GM13977 (cell line): ENCODE results near the gene ZC3H7A.
A peak's percentile ranks its signal among the peaks of the same experiment; 100 is the strongest.

ENCODE experiments used
- DNase-seq: peaks from one replicate; pipeline ENCODE4 v3.0.0; 2012; ENCODE audit warnings: low spot score
- in situ Hi-C: fragments of 300-500 bp; cut with MboI; formaldehyde crosslinking; loops from one replicate; pipeline ENCODE4 v1.12.0; 2022; ENCODE audit warnings: low sequenced_read_pairs, low pct_unique_long_range_greater_than_20kb, mixed read lengths, inconsistent platforms; ENCODE audit not compliant: unreplicated experiment
- TF ChIP-seq, protein P1 (sequence below): IDR thresholded peaks from 2 replicates; pipeline ENCODE4 v1.5.1; 2012; ENCODE audit warnings: mild to moderate bottlenecking, control low read depth; ENCODE audit not compliant: insufficient read depth; ENCODE audit errors: extremely low read depth, missing control alignments

The ZC3H7A gene

DNA sequence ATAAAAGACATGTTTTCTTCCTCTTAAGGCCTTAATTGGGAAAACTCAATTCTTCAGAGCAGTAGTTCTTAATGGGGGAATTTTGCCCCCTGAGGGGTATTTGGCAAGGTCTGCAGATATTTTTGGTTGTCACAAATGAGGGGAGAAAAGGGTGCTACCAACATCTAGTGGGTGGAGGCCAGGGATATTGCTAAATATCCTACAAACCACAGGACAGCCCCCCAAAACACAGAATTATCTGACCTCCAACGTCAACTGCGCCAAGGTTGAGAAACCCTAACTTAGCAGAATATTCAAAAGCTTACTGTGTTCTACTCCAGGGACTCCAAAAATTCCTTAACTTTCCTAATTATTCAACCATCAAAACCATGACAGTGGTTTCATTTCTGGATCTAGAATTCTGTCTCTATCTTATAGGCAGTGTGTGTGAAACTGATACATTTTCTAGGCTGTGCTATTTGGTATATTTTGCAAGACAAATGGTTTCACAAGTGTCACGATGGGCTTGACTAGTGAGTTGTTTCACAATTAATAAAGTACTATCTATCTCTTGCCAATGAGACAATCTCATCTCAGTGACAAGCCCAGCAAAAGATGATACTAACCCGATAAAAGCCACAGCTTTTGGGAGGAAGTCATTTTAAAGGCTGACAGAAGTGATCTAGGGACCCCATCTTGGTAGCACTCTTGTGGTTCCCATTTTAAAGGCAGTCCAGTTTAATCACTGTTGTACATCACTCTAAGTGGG lies 69.1 kb downstream of the ZC3H7A start:
- peak; percentile 53 for DNase-seq
- in situ Hi-C loops: no loop called here
- TF ChIP-seq, protein P1, sequence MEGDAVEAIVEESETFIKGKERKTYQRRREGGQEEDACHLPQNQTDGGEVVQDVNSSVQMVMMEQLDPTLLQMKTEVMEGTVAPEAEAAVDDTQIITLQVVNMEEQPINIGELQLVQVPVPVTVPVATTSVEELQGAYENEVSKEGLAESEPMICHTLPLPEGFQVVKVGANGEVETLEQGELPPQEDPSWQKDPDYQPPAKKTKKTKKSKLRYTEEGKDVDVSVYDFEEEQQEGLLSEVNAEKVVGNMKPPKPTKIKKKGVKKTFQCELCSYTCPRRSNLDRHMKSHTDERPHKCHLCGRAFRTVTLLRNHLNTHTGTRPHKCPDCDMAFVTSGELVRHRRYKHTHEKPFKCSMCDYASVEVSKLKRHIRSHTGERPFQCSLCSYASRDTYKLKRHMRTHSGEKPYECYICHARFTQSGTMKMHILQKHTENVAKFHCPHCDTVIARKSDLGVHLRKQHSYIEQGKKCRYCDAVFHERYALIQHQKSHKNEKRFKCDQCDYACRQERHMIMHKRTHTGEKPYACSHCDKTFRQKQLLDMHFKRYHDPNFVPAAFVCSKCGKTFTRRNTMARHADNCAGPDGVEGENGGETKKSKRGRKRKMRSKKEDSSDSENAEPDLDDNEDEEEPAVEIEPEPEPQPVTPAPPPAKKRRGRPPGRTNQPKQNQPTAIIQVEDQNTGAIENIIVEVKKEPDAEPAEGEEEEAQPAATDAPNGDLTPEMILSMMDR: no peak

DNA sequence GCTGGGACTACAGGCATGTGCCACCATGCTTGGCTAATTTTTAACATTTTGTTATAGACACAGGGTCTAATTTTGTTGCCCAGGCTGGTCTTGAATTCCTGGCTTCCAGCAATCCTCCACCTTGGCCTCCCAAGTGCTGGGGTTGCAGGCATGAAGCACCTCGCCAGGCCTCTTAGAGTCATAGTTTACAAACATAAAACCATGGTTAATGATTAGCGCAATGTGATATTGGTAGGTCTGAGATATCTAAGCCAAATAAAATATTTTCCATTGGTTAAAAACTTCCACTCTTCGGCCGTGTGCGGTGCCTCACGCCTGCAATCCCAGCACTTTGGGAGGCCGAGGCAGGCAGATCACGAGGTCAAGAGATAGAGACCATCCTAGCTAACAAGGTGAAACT lies 71.0 kb downstream of the ZC3H7A start:
- no peak for DNase-seq
- in situ Hi-C loops: no loop called here
- TF ChIP-seq, protein P1: no peak

DNA sequence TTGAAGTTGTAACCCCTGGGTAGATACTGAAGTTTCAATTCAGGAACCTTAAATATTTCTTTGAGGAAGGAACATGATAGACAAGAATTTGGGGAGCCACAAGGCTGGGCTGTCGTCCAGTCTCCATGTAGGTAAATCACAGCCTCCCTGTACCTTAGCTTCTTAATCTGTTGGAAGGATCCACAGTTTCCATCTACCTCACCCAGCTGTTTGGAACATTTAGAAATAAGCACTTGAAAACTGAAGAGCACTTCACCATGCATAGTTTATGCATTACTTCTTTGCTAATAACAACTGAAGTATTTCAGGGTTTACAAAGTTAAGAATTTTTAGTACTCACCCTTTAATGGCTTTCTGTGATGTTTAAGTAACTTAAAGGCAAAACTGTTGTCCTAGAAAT lies 71.6 kb downstream of the ZC3H7A start:
- in situ Hi-C loops: no loop called here
- DNase-seq: no peak
- TF ChIP-seq, protein P1: no peak

DNA sequence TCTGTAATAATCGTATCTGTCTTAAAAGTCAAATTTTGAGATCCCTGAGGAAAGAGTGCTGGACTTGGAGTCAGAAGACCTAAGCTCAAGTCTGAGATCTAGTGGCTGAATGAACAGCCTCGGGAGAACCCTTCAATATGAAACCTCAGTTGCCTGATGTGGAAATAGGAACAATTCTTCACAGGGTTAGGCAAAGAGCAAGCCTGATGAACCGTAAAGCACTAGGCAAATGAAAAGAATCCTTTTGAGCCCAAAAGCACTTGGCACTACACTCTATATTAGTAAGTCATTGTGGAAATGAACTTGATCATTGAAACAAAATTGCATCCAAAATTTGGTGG lies 74.6 kb downstream of the ZC3H7A start:
- TF ChIP-seq, protein P1: no peak
- in situ Hi-C loops: loop anchor here (25.0 kb wide), 2 partner anchors 310 to 760 kb away; no protein-coding TSS in a partner anchor
- DNase-seq: no peak

DNA sequence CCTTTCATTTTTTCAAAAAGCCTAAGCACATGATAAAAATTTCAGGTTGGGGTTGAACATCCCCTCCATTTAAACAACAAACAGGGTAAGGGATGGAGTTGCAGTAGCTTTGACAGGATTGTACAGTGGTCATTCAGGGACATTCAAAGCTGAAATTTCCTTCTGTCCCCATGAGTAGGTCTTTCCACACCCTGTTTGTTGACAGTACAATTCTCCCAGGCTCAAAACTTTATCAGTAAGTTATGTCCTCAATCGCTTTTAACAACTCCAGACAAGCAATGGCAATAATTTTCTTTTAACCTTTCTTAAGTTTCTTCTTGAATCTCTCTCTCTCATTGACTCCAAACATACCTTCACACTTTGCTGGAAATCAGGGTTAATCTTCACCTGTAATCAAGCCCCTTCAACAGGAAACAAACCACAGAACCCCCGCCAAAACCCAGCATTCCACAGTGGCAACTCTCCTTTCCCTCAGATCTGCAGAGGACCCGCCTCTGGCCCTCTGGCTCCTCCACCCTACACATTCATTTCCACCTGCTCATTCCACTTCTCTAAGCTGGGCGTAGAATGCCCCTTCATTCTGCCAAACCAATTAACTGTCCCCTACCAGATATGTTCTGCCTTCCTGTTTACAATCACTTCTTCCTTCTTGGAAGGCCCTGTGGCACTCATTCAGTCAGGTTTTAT lies 75.1 kb downstream of the ZC3H7A start:
- TF ChIP-seq, protein P1: no peak
- in situ Hi-C loops: loop anchor here (25.0 kb wide), 2 partner anchors 310 to 760 kb away; no protein-coding TSS in a partner anchor
- no peak for DNase-seq

DNA sequence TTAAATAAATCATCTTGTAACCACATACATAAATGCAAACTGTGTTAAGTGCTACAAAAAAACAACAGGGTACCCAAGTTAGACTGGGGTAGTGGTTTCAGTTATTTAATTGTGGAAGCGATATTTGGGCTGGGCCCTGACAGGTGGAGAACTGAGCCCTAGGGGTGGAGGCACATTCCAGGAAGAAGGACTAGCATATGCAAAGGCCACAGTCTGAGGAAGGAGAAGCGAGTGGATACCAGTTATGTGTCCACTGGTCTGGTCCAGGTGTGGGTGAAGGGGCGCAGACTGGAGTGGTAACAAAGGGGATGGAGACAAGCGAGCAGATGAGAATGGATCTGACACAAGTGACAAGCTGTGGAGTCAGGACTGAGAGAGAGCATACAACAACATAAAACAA lies 77.3 kb downstream of the ZC3H7A start:
- in situ Hi-C loops: loop anchor here (25.0 kb wide), 2 partner anchors 307 to 757 kb away; no protein-coding TSS in a partner anchor

More for the DNA sequence above, 77.3 kb downstream of the ZC3H7A start:
- DNase-seq: no peak
- TF ChIP-seq, protein P1: no peak
